Peyer's patch (tissue), 4 donors: ENCODE data around the gene CNGA1.

ENCODE experiments used
- CTCF ChIP-seq, 6 experiments: fragments of 450-650 bp in 4 of 6; fragments of 200-600 bp in 2 of 6; sonication (generic) in 1 of 6; IDR thresholded peaks; one replicate each; pipeline ENCODE4 v1.5.1; 2017 to 2019; ENCODE audit warnings: antibody characterized with exemption in 6 of 6, mild to moderate bottlenecking in 3 of 6, moderate library complexity in 1 of 6
- POLR2A ChIP-seq, 2 donors: fragments of 450-650 bp; IDR thresholded peaks; one replicate each; pipeline ENCODE4 v1.5.1; 2017; ENCODE audit warnings: antibody characterized with exemption in 2 of 2, mild to moderate bottlenecking in 2 of 2, moderate library complexity in 2 of 2

GRCh38 chr4:48058617-48059530 is 42.4 kb upstream of the CNGA1 start:
- no peak for TF ChIP-seq CTCF (IDR thresholded peaks at IDR 0.05)
- TF ChIP-seq POLR2A (IDR thresholded peaks at IDR 0.05), result no peak
